Neural cell (in vitro differentiated cells): Measurements from ENCODE around the gene MSANTD3. TPM values are rescaled to one million over a fixed set of nuclear protein-coding genes. Genes with fewer than 3 reads are reported as not detected.

Experiments used
- H2AFZ ChIP-seq: fragments of 200-600, 300-800 bp; sonication (generic), shearing (Covaris generic); 2 replicates; pipeline ENCODE4 v1.6.0; 2014; ENCODE audit warnings: low read depth, mild to moderate bottlenecking, antibody characterized with exemption, low read length, moderate library complexity
- H3F3A ChIP-seq: fragments of 200-600 bp; shearing (Covaris generic); 2 replicates; pipeline ENCODE4 v1.6.1; 2016; ENCODE audit warnings: mild to moderate bottlenecking, moderate library complexity, mixed read lengths, antibody characterized with exemption, low read length; ENCODE audit not compliant: insufficient read depth, poor library complexity, severe bottlenecking
- H3K27ac ChIP-seq: fragments of 200-600, 300-800 bp; sonication (generic), shearing (Covaris generic); 2 replicates; pipeline ENCODE4 v1.5.1; 2014; ENCODE audit warnings: mild to moderate bottlenecking, low read length, moderate library complexity
- H3K27me3 ChIP-seq: fragments of 300-800, 200-600 bp; sonication (generic), shearing (Covaris generic); 2 replicates; pipeline ENCODE4 v1.6.0; 2014; ENCODE audit warnings: mild to moderate bottlenecking, low read depth, low read length, moderate library complexity; ENCODE audit not compliant: insufficient read depth
- H3K36me3 ChIP-seq: fragments of 300-800, 200-600 bp; sonication (generic), shearing (Covaris generic); 2 replicates; pipeline ENCODE4 v1.5.1; 2014; ENCODE audit warnings: mild to moderate bottlenecking, antibody characterized with exemption, low read length, moderate library complexity; ENCODE audit not compliant: insufficient read depth
- H3K4me2 ChIP-seq: fragments of 300-800, 200-600 bp; sonication (generic), shearing (Covaris generic); 2 replicates; pipeline ENCODE4 v1.6.0; 2014; ENCODE audit warnings: mild to moderate bottlenecking, low read length
- H3K4me3 ChIP-seq: fragments of 300-800, 200-600 bp; sonication (generic), shearing (Covaris generic); 2 replicates; pipeline ENCODE4 v1.5.1; 2014; ENCODE audit warnings: mild to moderate bottlenecking, low read length, moderate library complexity
- H3K79me2 ChIP-seq: fragments of 200-600 bp; shearing (Covaris generic); replicated peaks from 2 replicates; pipeline ENCODE4 v1.6.0; 2014; ENCODE audit warnings: mild to moderate bottlenecking, low read length, moderate library complexity; ENCODE audit not compliant: insufficient read depth
- H3K9ac ChIP-seq: fragments of 300-800, 200-600 bp; sonication (generic), shearing (Covaris generic); 2 replicates; pipeline ENCODE4 v1.6.1; 2016; ENCODE audit warnings: mild to moderate bottlenecking, low read length, mixed read lengths
- H3K9me2 ChIP-seq: fragments of 200-600 bp; shearing (Covaris generic); 2 replicates; pipeline ENCODE4 v1.6.1; 2016; ENCODE audit warnings: mild to moderate bottlenecking, low read length, mixed read lengths; ENCODE audit not compliant: insufficient read depth
- H3K9me3 ChIP-seq: fragments of 200-600, 300-800 bp; sonication (generic), shearing (Covaris generic); 2 replicates; pipeline ENCODE4 v1.6.1; 2016; ENCODE audit warnings: mild to moderate bottlenecking, mixed run types, low read length, moderate library complexity, mixed read lengths
- H4K20me1 ChIP-seq: fragments of 200-600 bp; shearing (Covaris generic); 2 replicates; pipeline ENCODE4 v1.6.1; 2016; ENCODE audit warnings: mild to moderate bottlenecking, mixed run types; ENCODE audit not compliant: insufficient read depth
- EP300 ChIP-seq: fragments of 450-650 bp; conservative IDR thresholded peaks from 2 replicates; pipeline ENCODE4 v1.6.1; 2014; ENCODE audit warnings: antibody characterized with exemption, mild to moderate bottlenecking, moderate library complexity; ENCODE audit not compliant: poor library complexity, severe bottlenecking
- EZH2 ChIP-seq: fragments of 200-600, 300-800 bp; shearing (Covaris generic), sonication (generic); IDR thresholded peaks from 2 replicates; pipeline ENCODE4 v1.6.1; 2014; ENCODE audit warnings: antibody characterized with exemption, low read length, borderline replicate concordance, mild to moderate bottlenecking; ENCODE audit not compliant: insufficient read depth, poor library complexity, severe bottlenecking
- MXI1 ChIP-seq: fragments of 450-650 bp; conservative IDR thresholded peaks from 2 replicates; pipeline ENCODE4 v1.6.1; 2014; ENCODE audit warnings: antibody characterized with exemption, mild to moderate bottlenecking; ENCODE audit not compliant: poor library complexity, severe bottlenecking
- POLR2AphosphoS5 ChIP-seq: IDR thresholded peaks from 2 replicates; pipeline ENCODE4 v1.6.1; 2012
- RAD21 ChIP-seq: fragments of 450-650 bp; conservative IDR thresholded peaks from 2 replicates; pipeline ENCODE4 v1.6.1; 2014; ENCODE audit warnings: antibody characterized with exemption, mild to moderate bottlenecking, moderate library complexity
- REST ChIP-seq: IDR thresholded peaks from 2 replicates; pipeline ENCODE4 v1.6.1; 2012; ENCODE audit warnings: borderline replicate concordance
- SMC3 ChIP-seq: fragments of 450-650 bp; conservative IDR thresholded peaks from 2 replicates; pipeline ENCODE4 v1.6.1; 2014; ENCODE audit warnings: antibody characterized with exemption, mild to moderate bottlenecking, moderate library complexity; ENCODE audit not compliant: poor library complexity
- TAF1 ChIP-seq: IDR thresholded peaks from 2 replicates; pipeline ENCODE4 v1.6.1; 2012; ENCODE audit warnings: low read depth
- polyA plus RNA-seq: library from polyadenylated mRNA; depleted of rRNA; stranded (reverse); fragments of >200 nt; gene quantifications from 2 replicates; pipeline ENCODE4 v1.2.3, GENCODE V29; 2014
- TF ChIP-seq, protein P1 (sequence below): fragments of 450-650 bp; IDR thresholded peaks from 2 replicates; pipeline ENCODE4 v1.5.1; 2014; ENCODE audit warnings: antibody characterized with exemption, mild to moderate bottlenecking, moderate library complexity; ENCODE audit not compliant: poor library complexity, severe bottlenecking

MSANTD3 gene
- polyA plus RNA-seq, 1 donor from 2014 or later, result 82.6 TPM

DNA sequence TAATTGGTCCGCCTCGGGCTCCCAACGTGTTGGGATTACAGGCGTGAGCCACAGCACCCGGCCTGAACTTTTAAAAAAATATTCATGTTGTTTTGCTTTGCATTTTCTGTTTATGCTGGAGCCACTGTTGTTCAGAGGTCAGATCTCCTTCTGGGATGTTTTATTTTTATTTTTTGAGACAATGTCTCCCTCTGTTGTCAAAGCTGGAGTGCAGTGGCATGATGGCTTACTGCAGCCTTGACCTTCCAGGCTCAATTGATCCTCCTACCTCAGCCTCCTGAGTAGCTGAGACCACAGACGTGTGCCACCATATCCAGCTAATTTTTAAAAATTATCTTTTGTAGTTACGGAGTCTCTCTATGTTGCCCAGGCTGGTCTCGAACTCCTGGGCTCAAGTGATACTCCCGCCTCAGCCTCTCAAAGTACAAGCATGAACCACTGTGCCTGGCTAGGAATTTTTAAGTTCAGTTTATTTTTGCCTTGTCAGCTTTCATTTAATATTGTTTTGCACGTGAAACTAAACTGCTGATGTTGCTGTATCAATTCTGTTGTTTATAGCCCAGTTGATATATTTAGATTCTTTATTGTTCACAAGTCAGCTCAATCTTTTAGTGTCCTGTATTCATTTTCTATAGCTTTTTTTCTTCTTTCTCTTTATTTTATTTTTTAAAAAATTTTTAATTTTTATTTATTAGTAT is 59.7 kb downstream of the MSANTD3 start:
- H4K20me1 ChIP-seq, result peaks cover 6% of the 10 kb centered on the region
- H3K27ac ChIP-seq, result no peak overlapping the region
- no peaks in the 10 kb centered on the region for H3K36me3 ChIP-seq
- no peak overlapping the region for H3K4me2 ChIP-seq
- no peak overlapping the region for H3K9ac ChIP-seq
- H2AFZ ChIP-seq, result no peak overlapping the region
- TF ChIP-seq EZH2 (no peak), REST (no peak), EP300 (no peak), RAD21 (no peak), MXI1 (no peak), POLR2AphosphoS5 (no peak), TAF1 (no peak), SMC3 (no peak)
- TF ChIP-seq, protein P1, sequence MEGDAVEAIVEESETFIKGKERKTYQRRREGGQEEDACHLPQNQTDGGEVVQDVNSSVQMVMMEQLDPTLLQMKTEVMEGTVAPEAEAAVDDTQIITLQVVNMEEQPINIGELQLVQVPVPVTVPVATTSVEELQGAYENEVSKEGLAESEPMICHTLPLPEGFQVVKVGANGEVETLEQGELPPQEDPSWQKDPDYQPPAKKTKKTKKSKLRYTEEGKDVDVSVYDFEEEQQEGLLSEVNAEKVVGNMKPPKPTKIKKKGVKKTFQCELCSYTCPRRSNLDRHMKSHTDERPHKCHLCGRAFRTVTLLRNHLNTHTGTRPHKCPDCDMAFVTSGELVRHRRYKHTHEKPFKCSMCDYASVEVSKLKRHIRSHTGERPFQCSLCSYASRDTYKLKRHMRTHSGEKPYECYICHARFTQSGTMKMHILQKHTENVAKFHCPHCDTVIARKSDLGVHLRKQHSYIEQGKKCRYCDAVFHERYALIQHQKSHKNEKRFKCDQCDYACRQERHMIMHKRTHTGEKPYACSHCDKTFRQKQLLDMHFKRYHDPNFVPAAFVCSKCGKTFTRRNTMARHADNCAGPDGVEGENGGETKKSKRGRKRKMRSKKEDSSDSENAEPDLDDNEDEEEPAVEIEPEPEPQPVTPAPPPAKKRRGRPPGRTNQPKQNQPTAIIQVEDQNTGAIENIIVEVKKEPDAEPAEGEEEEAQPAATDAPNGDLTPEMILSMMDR, result no peak
- no peaks in the 10 kb centered on the region for H3K27me3 ChIP-seq
- H3K9me2 ChIP-seq, result no peaks in the 10 kb centered on the region
- no peaks in the 10 kb centered on the region for H3K9me3 ChIP-seq
- H3K79me2 ChIP-seq, result peaks cover 98% of the 10 kb centered on the region
- peaks cover 5% of the 10 kb centered on the region for H3F3A ChIP-seq
- H3K4me3 ChIP-seq, result no peak overlapping the region

DNA sequence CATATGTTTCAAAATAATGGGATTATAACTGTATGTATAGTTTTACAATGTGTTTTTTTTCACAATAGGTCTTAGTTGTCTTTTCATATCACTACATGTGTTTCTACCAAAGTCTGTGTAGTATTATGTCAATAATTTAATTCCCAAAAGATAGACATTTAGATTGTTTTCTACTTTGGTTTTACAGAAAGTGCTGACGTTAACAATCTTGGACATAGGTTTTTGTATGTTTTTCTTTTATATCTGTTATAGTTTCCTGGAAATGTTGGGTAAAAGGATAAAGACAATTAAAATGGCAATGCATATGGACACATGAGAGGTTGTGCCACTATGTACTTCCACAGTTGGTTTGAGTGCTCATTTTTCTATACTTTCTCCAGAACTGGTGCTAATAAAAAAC is 61.2 kb downstream of the MSANTD3 start:
- Histone ChIP-seq H3K4me3 (no peak overlapping the region), H3F3A (peaks cover 5% of the 10 kb centered on the region), H3K27ac (no peak overlapping the region), H3K27me3 (no peaks in the 10 kb centered on the region), H3K9me3 (no peaks in the 10 kb centered on the region), H3K9me2 (no peaks in the 10 kb centered on the region), H2AFZ (no peak overlapping the region), H3K36me3 (no peaks in the 10 kb centered on the region), H4K20me1 (peaks cover 12% of the 10 kb centered on the region), H3K79me2 (peaks cover 98% of the 10 kb centered on the region), H3K9ac (no peak overlapping the region), H3K4me2 (no peak overlapping the region)
- no peak for TF ChIP-seq RAD21
- TF ChIP-seq EP300, result no peak
- TF ChIP-seq, protein P1, result no peak
- TF ChIP-seq REST, result no peak
- TF ChIP-seq EZH2, result no peak
- TF ChIP-seq MXI1, result no peak
- TF ChIP-seq POLR2AphosphoS5, result no peak
